HEK293T (cell line): ENCODE measurements around the gene FBRSL1.

Experiments used
- CTCF ChIA-PET: fragments of 350-600 bp; formaldehyde crosslinking; extraction: SDS; loops from one replicate; lab custom pipeline; 2021; ENCODE audit warnings: antibody characterized with exemption, inconsistent platforms; lab: Yijun Ruan, JAX
- POLR2A ChIA-PET: fragments of 350-600 bp; formaldehyde crosslinking; extraction: SDS; loops from one replicate; lab custom pipeline; 2020; ENCODE audit warnings: antibody characterized with exemption, inconsistent platforms; lab: Yijun Ruan, JAX
- DNase-seq: peaks from one replicate; pipeline ENCODE4 v3.0.0; 2012; ENCODE audit warnings: mixed read lengths; ENCODE audit errors: extremely low spot score
- ARNT ChIP-seq: fragments of 450-650 bp; IDR thresholded peaks from 2 replicates; pipeline ENCODE4 v1.6.1; 2017; ENCODE audit warnings: mild to moderate bottlenecking
- BHLHE40 ChIP-seq: fragments of 450-650 bp; IDR thresholded peaks from 2 replicates; pipeline ENCODE4 v1.6.1; 2016; ENCODE audit warnings: mild to moderate bottlenecking, moderate library complexity, borderline replicate concordance
- CTBP1 ChIP-seq: fragments of 450-650 bp; IDR thresholded peaks from 2 replicates; pipeline ENCODE4 v1.6.1; 2016; ENCODE audit warnings: borderline replicate concordance
- ELF4 ChIP-seq: fragments of 450-650 bp; IDR thresholded peaks from 2 replicates; pipeline ENCODE4 v1.6.1; 2017; ENCODE audit warnings: antibody characterized with exemption
- FOXA1 ChIP-seq: fragments of 450-650 bp; IDR thresholded peaks from 2 replicates; pipeline ENCODE4 v1.6.1; 2016; ENCODE audit warnings: mild to moderate bottlenecking
- FOXK2 ChIP-seq: fragments of 450-650 bp; IDR thresholded peaks from 2 replicates; pipeline ENCODE4 v1.6.1; 2016; ENCODE audit warnings: mild to moderate bottlenecking
- FOXM1 ChIP-seq: fragments of 450-650 bp; IDR thresholded peaks from 2 replicates; pipeline ENCODE4 v1.6.1; 2017; ENCODE audit warnings: mild to moderate bottlenecking, borderline replicate concordance
- HDGF ChIP-seq: fragments of 450-650 bp; IDR thresholded peaks from 2 replicates; pipeline ENCODE4 v1.6.1; 2017; ENCODE audit warnings: antibody characterized with exemption, borderline replicate concordance
- L3MBTL2 ChIP-seq: fragments of 450-650 bp; conservative IDR thresholded peaks from 2 replicates; pipeline ENCODE4 v1.6.1; 2016; ENCODE audit warnings: mild to moderate bottlenecking
- LEF1 ChIP-seq: fragments of 450-650 bp; IDR thresholded peaks from 2 replicates; pipeline ENCODE4 v1.6.1; 2017; ENCODE audit warnings: mild to moderate bottlenecking, borderline replicate concordance
- NFRKB ChIP-seq: fragments of 450-650 bp; IDR thresholded peaks from 2 replicates; pipeline ENCODE4 v1.6.1; 2016; ENCODE audit warnings: mild to moderate bottlenecking, moderate library complexity
- PKNOX1 ChIP-seq: fragments of 450-650 bp; IDR thresholded peaks from 2 replicates; pipeline ENCODE4 v1.6.1; 2016
- SP1 ChIP-seq: fragments of 450-650 bp; IDR thresholded peaks from 2 replicates; pipeline ENCODE4 v1.6.1; 2017
- SUZ12 ChIP-seq: fragments of 450-650 bp; IDR thresholded peaks from 2 replicates; pipeline ENCODE4 v1.6.1; 2016; ENCODE audit warnings: mild to moderate bottlenecking
- TARDBP ChIP-seq: fragments of 450-650 bp; IDR thresholded peaks from 2 replicates; pipeline ENCODE4 v1.6.1; 2016
- ZNF384 ChIP-seq: fragments of 450-650 bp; IDR thresholded peaks from 2 replicates; pipeline ENCODE4 v1.6.1; 2016

Gene FBRSL1

GRCh38 chr12:132497514-132498405 is 7.8 kb downstream of the FBRSL1 start:
- DNase-seq, result no peak
- POLR2A ChIA-PET, result no interaction called here
- TF ChIP-seq TARDBP, result no peak
- no peak for TF ChIP-seq SP1
- no peak for TF ChIP-seq ARNT
- no peak for TF ChIP-seq HDGF
- no peak for TF ChIP-seq FOXA1
- TF ChIP-seq FOXK2, result no peak
- TF ChIP-seq ZNF384, result no peak
- TF ChIP-seq NFRKB, result no peak
- no peak for TF ChIP-seq L3MBTL2
- no peak for TF ChIP-seq FOXM1
- TF ChIP-seq SUZ12, result no peak
- TF ChIP-seq ELF4, result no peak
- TF ChIP-seq LEF1, result no peak
- TF ChIP-seq PKNOX1, result no peak
- TF ChIP-seq CTBP1, result no peak
- no peak for TF ChIP-seq BHLHE40
- CTCF ChIA-PET, result no interaction called here

- ChIA-PET POLR2A (no interaction called here), CTCF (interaction anchor here (0.6 kb wide), 1 partner anchor 62 kb away, joined by 3 read pairs; no protein-coding TSS in a partner anchor)
- DNase-seq, result no peak
- TF ChIP-seq HDGF, result no peak
- no peak for TF ChIP-seq ELF4
These were observed 9.0 kb downstream of the FBRSL1 start for GRCh38 chr12:132498931-132499330.

- DNase-seq, result no peak
- no peak for TF ChIP-seq HDGF
- no peak for TF ChIP-seq FOXM1
- no peak for TF ChIP-seq PKNOX1
- no peak for TF ChIP-seq SUZ12
- TF ChIP-seq ARNT, result no peak
- no peak for TF ChIP-seq BHLHE40
- TF ChIP-seq SP1, result no peak
- TF ChIP-seq L3MBTL2, result no peak
- TF ChIP-seq CTBP1, result no peak
- no peak for TF ChIP-seq ZNF384
- no peak for TF ChIP-seq NFRKB
- TF ChIP-seq ELF4, result no peak
- no peak for TF ChIP-seq TARDBP
- no peak for TF ChIP-seq FOXK2
- TF ChIP-seq LEF1, result no peak
- TF ChIP-seq FOXA1, result no peak
- ChIA-PET POLR2A (interaction anchor here (0.7 kb wide), 1 partner anchor 44 kb away, joined by 4 read pairs; no protein-coding TSS in a partner anchor), CTCF (no interaction called here)
These were observed 10.3 kb downstream of the FBRSL1 start for GRCh38 chr12:132500142-132500855.

GRCh38 chr12:132500856-132501180 is 10.9 kb downstream of the FBRSL1 start:
- no peak for DNase-seq
- ChIA-PET CTCF (no interaction called here), POLR2A (interaction anchor here (0.7 kb wide), 1 partner anchor 43 kb away, joined by 4 read pairs; no protein-coding TSS in a partner anchor)
- no peak for TF ChIP-seq FOXK2
- no peak for TF ChIP-seq ARNT
- no peak for TF ChIP-seq BHLHE40
- no peak for TF ChIP-seq TARDBP
- no peak for TF ChIP-seq ZNF384
- TF ChIP-seq FOXM1, result no peak
- no peak for TF ChIP-seq NFRKB
- no peak for TF ChIP-seq L3MBTL2
- TF ChIP-seq FOXA1, result no peak
- no peak for TF ChIP-seq SP1
- TF ChIP-seq LEF1, result no peak
- TF ChIP-seq SUZ12, result no peak
- TF ChIP-seq CTBP1, result no peak
- TF ChIP-seq ELF4, result no peak
- TF ChIP-seq PKNOX1, result no peak
- no peak for TF ChIP-seq HDGF

- no peak for DNase-seq
- ChIA-PET CTCF (no interaction called here), POLR2A (interaction anchor here (0.7 kb wide), 1 partner anchor 43 kb away, joined by 4 read pairs; no protein-coding TSS in a partner anchor)
- TF ChIP-seq SP1 (no peak), PKNOX1 (no peak), NFRKB (no peak), CTBP1 (no peak)
These were observed 11.4 kb downstream of the FBRSL1 start for GRCh38 chr12:132501204-132501940.
